GM21737 (cell line): ENCODE measurements around the gene NOTCH1.

Source experiments
- ATAC-seq: cut with Tn5 transposase; IDR thresholded peaks from one replicate; pipeline ENCODE4 v1.9.1; 2021; ENCODE audit warnings: mild to moderate bottlenecking, moderate library complexity; ENCODE audit not compliant: unreplicated experiment

The NOTCH1 gene

GRCh38 chr9:136519263-136520052 lies 26.4 kb downstream of the NOTCH1 start:
- ATAC-seq, result no peak

GRCh38 chr9:136518623-136519022 lies 27.2 kb downstream of the NOTCH1 start:
- ATAC-seq, result no peak

GRCh38 chr9:136517950-136518349 lies 27.9 kb downstream of the NOTCH1 start:
- no peak for ATAC-seq

DNA sequence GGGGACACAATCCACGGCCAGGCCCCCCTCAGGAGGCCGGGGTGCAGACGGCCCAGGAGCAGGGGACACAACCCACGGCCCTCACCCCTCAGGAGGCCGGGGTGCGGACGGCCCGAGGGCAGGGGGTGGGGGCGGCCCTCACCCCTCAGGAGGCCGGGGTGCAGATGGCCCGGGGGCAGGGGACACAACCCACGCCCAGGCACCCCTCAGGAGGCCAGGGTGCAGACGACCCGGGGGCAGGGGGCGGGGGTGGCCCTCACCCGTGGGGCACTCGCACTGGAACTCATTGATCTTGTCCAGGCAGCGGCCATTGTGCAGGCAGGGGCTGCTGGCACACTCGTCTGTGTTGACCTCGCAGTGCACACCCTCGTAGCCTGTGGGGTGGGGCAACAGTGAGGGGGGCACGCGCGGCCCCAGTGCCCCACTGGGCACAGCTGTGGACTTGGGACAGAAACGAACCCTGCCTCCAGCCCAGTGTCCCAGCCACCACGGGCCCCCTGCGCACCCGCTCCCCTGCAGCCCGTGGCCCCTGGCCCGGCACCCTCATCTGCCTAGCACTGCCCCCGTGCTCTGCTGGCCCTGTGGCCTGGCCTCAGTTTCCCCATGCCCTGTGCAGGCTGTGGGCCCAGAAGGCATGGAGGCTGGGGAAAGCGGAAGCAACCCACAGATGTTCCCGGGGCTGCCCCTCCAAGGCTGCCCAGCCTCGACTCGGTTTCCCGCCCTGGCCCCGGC lies 28.7 kb downstream of the NOTCH1 start:
- ATAC-seq, result no peak

GRCh38 chr9:136516191-136516654 lies 29.6 kb downstream of the NOTCH1 start:
- ATAC-seq, result no peak

GRCh38 chr9:136515276-136515675 lies 30.6 kb downstream of the NOTCH1 start:
- ATAC-seq, result no peak

DNA sequence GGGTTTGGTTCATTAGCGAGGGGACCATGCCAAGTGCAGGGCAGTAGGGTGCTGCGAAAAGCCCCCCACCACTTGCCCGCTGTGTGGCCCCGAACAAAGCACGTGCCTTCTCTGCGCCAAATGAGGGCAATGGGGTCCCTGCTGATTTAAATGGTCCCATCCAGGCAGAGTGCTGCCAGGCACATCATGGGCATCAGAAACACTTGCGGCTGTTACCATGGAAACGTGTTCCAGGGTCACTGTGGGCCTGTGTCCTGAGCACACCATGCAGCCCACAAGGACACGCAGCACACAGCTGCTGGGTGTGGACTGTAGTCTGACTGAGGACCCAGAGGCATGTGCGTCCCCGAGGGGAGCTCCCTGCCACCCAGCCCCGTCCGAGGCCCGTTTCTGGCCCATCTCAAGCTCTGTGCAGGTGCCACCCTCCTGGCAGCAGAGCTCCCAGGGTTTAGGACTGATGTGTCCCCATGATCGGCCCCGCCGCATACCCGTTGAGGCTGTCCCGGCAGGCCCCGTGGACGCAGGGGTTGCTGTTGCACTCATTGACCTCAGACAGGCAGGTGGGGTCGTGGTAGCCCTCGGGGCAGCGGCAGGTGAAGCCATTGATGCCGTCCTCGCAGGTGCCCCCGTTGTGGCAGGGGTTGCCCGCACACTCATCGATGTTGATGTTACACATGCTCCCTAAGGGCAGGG lies 31.7 kb downstream of the NOTCH1 start:
- ATAC-seq, result no peak

DNA sequence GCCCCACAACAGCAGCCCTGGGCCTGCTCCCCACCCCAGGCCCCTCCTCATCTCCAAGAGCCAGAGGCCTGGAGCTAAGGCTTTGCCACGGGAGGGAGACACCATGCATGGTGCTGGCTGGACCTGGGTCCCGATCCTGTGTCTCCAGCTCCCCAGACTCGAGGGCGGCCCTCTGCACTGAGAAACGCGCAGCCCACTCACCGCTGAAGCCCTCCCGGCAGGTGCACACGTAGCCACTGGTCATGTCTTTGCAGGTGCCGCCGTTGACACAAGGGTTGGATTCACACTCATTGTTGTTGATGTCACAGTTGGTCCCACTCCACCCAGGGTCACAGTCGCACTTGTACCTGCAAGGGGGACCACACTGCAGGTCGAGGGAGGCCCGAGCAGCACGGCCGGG lies 32.7 kb downstream of the NOTCH1 start:
- no peak for ATAC-seq

- no peak for ATAC-seq
Observed at GRCh38 chr9:136512651-136513071, 33.2 kb downstream of the NOTCH1 start.

DNA sequence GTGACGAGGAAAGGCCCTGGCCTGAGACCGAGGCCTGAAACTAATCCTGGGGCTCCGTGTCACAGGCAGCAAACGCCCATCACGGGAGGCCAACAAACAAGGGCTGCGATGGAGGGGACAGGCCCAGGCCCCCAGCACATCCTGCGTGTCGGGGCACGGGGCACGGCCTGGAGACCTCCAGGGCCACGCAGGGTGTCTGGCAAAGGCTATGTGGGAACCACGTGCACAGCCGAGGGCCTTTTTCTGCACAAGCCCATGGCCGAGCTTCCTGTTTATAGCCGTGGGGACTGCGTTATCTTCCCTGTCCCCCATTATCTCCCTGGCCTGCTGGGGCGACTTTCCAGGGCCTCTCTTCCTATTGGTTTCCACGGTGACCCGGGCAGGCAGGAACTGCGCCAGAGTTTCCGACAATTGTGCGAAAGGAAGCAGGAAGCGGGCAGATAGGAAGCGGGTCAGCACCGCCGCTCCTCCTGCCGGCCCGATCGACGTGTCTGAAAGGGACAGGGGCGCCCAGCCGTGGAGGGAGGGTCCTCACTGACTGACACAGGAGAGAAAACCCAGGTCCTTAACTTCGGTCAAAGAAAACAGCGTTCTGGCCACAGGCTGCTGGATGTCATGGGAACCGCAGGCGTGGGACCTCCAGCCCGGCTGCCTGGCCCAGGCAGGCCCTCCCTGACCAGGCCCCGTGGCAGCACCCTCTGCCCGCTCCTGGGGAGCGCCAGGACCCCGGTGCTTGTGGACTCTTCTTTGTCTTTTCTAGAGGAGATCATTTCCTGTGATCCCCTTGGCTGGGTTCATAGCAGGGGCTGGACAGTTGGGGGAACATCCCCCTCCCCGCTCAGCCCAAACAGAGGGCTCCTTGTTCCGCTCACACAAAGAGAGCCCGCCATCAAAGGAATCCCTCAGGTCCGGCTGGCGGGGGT lies 33.9 kb downstream of the NOTCH1 start:
- no peak for ATAC-seq

DNA sequence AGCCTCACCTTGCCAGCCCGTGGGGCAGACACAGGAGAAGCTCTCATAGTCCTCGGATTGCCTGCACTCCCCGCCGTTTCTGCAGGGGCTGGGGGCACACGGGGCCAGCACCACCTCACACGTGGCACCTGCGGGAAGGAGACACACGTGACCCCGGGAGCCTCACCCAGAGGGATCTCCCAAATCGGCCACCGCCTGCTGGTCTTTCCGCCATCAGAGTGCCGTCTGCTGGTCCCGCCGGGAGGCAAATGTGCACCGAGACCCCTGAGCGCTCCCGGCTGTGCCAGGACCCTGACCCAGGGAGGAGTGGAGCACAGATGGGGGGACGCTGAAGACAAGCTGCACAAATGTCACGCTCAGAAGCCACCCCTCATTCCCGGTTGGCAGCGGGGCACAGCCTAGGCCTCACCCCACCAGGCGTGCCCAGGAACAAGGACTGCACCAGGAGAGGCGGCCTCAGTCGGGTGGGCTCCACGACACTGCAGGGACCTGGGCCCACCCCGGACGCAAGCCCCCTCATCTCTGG lies 34.6 kb downstream of the NOTCH1 start:
- no peak for ATAC-seq

- no peak for ATAC-seq
Observed at GRCh38 chr9:136510561-136510960, 35.3 kb downstream of the NOTCH1 start.

GRCh38 chr9:136509549-136509948 lies 36.3 kb downstream of the NOTCH1 start:
- no peak for ATAC-seq

DNA sequence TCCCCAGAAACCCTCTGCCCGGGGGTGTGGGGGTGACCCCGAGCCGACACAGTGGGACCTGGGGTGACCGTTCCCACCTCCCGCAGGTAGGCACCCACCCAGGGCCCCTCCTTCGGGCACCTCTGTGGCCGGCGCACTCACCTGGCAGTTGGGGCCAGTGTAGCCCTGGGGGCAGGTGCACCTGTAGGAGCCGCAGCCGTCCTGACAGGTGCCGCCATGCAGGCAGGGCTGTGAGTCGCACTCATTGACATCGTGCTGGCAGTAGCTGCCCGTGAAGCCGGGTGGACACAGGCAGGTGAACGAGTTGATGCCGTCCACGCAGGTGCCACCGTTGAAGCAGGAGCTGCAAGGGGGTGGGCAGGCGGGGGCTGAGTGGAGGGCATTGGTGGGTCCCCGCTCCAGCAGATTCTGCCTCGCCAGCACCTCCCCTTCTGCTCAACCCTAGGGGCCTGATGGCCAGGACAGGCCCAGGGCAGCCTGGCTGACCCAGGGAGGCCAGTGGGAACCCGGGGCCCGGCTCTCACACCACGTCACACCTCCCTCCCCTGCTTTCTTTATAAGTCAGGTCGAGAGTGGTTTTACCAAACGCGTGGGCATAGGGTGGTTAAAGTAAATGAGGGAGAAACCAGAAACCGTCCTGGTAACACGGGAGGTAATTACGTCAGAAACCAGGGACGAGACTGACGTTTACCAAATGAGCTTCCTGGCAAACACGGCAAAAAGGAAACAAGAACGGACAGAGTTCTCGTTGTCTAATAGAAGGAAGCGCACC lies 36.9 kb downstream of the NOTCH1 start:
- no peak for ATAC-seq

GRCh38 chr9:136507992-136508375 lies 37.9 kb downstream of the NOTCH1 start:
- ATAC-seq, result no peak

- ATAC-seq, result no peak
Observed at GRCh38 chr9:136507221-136507991, 38.4 kb downstream of the NOTCH1 start.

GRCh38 chr9:136506425-136506824 lies 39.4 kb downstream of the NOTCH1 start:
- no peak for ATAC-seq

DNA sequence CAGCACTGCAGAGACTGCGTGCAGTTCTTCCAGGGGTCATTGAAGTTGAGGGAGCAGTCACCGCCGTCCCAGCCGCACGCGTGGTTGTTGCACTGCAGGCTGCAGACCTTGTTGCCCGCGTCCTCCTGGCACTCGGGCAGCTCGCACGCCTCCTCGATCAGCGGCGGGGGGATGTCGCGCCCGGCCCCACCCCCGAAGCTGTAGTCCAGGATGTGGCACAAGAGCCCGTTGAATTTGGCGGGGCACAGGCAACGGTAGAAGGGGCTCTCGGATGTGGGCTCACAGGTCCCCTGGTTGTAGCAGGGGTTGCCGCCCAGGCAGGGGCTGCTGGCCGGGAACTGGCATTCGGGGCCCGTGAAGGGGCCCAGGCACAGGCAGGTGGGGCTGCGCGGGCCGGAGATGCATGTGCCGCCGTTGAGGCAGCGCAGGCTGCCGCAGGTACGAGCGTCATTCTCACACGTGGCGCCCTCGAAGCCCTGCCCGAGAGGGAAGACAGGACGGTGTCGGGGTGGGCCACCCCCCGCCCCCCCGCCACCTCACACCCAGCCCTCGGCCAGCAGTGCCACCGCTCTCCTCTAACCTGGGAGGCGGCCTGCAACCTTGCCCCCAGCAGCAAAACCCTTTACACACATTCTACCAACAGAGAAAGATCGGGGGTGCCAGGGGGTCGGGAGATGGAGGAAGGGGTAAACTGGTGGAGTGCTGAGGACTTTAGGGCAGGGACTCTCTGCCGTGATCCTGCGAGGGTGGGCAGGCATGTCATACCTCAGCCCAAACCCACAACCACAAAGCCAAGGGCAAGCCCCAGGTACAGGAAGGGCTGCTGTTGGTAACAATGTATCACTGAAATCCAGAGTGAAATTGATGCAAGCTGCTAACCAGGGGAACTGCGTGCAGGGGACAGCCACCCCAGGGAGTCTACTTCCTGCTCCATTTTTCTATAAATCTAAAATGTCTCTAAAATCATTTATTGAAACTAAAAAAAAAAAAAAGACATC lies 40.1 kb downstream of the NOTCH1 start:
- ATAC-seq, result no peak
